ENCODE data around the gene TSC2.

Gene TSC2

GRCh38 chr16:2042171-2042985, 5.4 kb upstream of the TSC2 start:
- no peaks in the 10 kb centered on the region for H4K20me1 ChIP-seq (ENCODE audit: insufficient read depth, low read length)
- H3K9me3 ChIP-seq (ENCODE audit: low read length) = no peaks in the 10 kb centered on the region
- peaks cover 12% of the 10 kb centered on the region; the same call in 1 of the 2 replicates for H3K36me3 ChIP-seq (ENCODE audit: insufficient read depth, low read length)
- peaks cover 15% of the 10 kb centered on the region for H3K4me1 ChIP-seq (ENCODE audit: insufficient read depth, low read length, severe bottlenecking)
- no peak overlapping the region for H3K4me2 ChIP-seq (ENCODE audit: low read length)
- H3F3A ChIP-seq (ENCODE audit: insufficient read depth, low read length) = no peaks in the 10 kb centered on the region
- no peak for TF ChIP-seq CTCF (IDR thresholded peaks at IDR 0.05; ENCODE audit: low read length)
- TF ChIP-seq EZH2 (IDR thresholded peaks at IDR 0.05; ENCODE audit: borderline replicate concordance, low read length) = no peak
- no peaks in the 10 kb centered on the region for H3K79me2 ChIP-seq (ENCODE audit: insufficient read depth, low read length)
- H3K27me3 ChIP-seq (ENCODE audit: insufficient read depth, low read length) = peaks cover 3% of the 10 kb centered on the region
- H3K27ac ChIP-seq (ENCODE audit: low read depth, low read length, poor library complexity, severe bottlenecking) = no peak overlapping the region
- H3K4me3 ChIP-seq (ENCODE audit: low read depth, low read length, poor library complexity, severe bottlenecking) = no peak overlapping the region
- H3K9ac ChIP-seq (ENCODE audit: low read length) = no peak overlapping the region
- no peak overlapping the region for H2AFZ ChIP-seq (ENCODE audit: low read length)
- no peaks in the 10 kb centered on the region for H3K9me2 ChIP-seq (ENCODE audit: low read depth, low read length)

GRCh38 chr16:2042986-2043666, 4.7 kb upstream of the TSC2 start:
- H3K9me3 ChIP-seq (ENCODE audit: low read length) = no peaks in the 10 kb centered on the region
- no peak overlapping the region for H3K4me3 ChIP-seq (ENCODE audit: low read depth, low read length, poor library complexity, severe bottlenecking)
- no peak overlapping the region for H3K9ac ChIP-seq (ENCODE audit: low read length)
- TF ChIP-seq CTCF (IDR thresholded peaks at IDR 0.05; ENCODE audit: low read length) = no peak
- no peak for TF ChIP-seq EZH2 (IDR thresholded peaks at IDR 0.05; ENCODE audit: borderline replicate concordance, low read length)
- H3K36me3 ChIP-seq (ENCODE audit: insufficient read depth, low read length) = peaks cover 12% of the 10 kb centered on the region; the same call in 1 of the 2 replicates
- no peak overlapping the region for H3K27ac ChIP-seq (ENCODE audit: low read depth, low read length, poor library complexity, severe bottlenecking)
- no peaks in the 10 kb centered on the region for H3K9me2 ChIP-seq (ENCODE audit: low read depth, low read length)
- no peaks in the 10 kb centered on the region for H3K79me2 ChIP-seq (ENCODE audit: insufficient read depth, low read length)
- no peak overlapping the region for H2AFZ ChIP-seq (ENCODE audit: low read length)
- H3F3A ChIP-seq (ENCODE audit: insufficient read depth, low read length) = no peaks in the 10 kb centered on the region
- H3K27me3 ChIP-seq (ENCODE audit: insufficient read depth, low read length) = no peaks in the 10 kb centered on the region; the same call in 1 of the 2 replicates
- no peak overlapping the region for H3K4me2 ChIP-seq (ENCODE audit: low read length)
- H3K4me1 ChIP-seq (ENCODE audit: insufficient read depth, low read length, severe bottlenecking) = peaks cover 15% of the 10 kb centered on the region
- no peaks in the 10 kb centered on the region for H4K20me1 ChIP-seq (ENCODE audit: insufficient read depth, low read length)

GRCh38 chr16:2043667-2044451, 3.9 kb upstream of the TSC2 start:
- Histone ChIP-seq H3K27ac (ENCODE audit: low read depth, low read length, poor library complexity, severe bottlenecking) (no peak overlapping the region), H3K4me2 (ENCODE audit: low read length) (no peak overlapping the region), H3K36me3 (ENCODE audit: insufficient read depth, low read length) (peaks cover 12% of the 10 kb centered on the region; the same call in 1 of the 2 replicates), H3K9me2 (ENCODE audit: low read depth, low read length) (no peaks in the 10 kb centered on the region), H3K27me3 (ENCODE audit: insufficient read depth, low read length) (no peaks in the 10 kb centered on the region; the same call in 1 of the 2 replicates), H3K4me3 (ENCODE audit: low read depth, low read length, poor library complexity, severe bottlenecking) (no peak overlapping the region), H2AFZ (ENCODE audit: low read length) (no peak overlapping the region), H3F3A (ENCODE audit: insufficient read depth, low read length) (no peaks in the 10 kb centered on the region), H3K4me1 (ENCODE audit: insufficient read depth, low read length, severe bottlenecking) (peaks cover 20% of the 10 kb centered on the region), H3K9ac (ENCODE audit: low read length) (no peak overlapping the region), H3K9me3 (ENCODE audit: low read length) (no peaks in the 10 kb centered on the region), H3K79me2 (ENCODE audit: insufficient read depth, low read length) (no peaks in the 10 kb centered on the region), H4K20me1 (ENCODE audit: insufficient read depth, low read length) (no peaks in the 10 kb centered on the region)
- TF ChIP-seq EZH2 (IDR thresholded peaks at IDR 0.05; ENCODE audit: borderline replicate concordance, low read length) (no peak), CTCF (IDR thresholded peaks at IDR 0.05; ENCODE audit: low read length) (no peak)
